NCI-H1417 (cell line): ENCODE measurements around the gene EHMT1.
"Not testable (repeated sequence)": the region's sequence is repeated elsewhere in the genome, so short reads cannot be mapped to it uniquely, and the experiment has no call there.

ENCODE experiments used
- DNase-seq, 3 experiments: peaks; one replicate each; lab custom pipeline; 2025; lab: John Stamatoyannopoulos, UW

The EHMT1 gene

GRCh38 chr9:137694236-137694959 lies 75.6 kb downstream of the EHMT1 start:
- no peak for DNase-seq

GRCh38 chr9:137694962-137695875 lies 76.4 kb downstream of the EHMT1 start:
- no peak for DNase-seq

GRCh38 chr9:137696136-137696925 lies 77.5 kb downstream of the EHMT1 start:
- DNase-seq, result no peak

- no peak for DNase-seq
These were observed 78.4 kb downstream of the EHMT1 start for GRCh38 chr9:137697193-137697592.

- no peak for DNase-seq
These were observed 79.0 kb downstream of the EHMT1 start for GRCh38 chr9:137697832-137698231.

GRCh38 chr9:137700911-137701310 lies 82.1 kb downstream of the EHMT1 start:
- no peak for DNase-seq

- DNase-seq, result no peak
These were observed 84.0 kb downstream of the EHMT1 start for GRCh38 chr9:137702615-137703379.

GRCh38 chr9:137703842-137704508 lies 85.2 kb downstream of the EHMT1 start:
- DNase-seq, result no peak

GRCh38 chr9:137705443-137705863 lies 86.6 kb downstream of the EHMT1 start:
- DNase-seq, result no peak

GRCh38 chr9:137705906-137706305 lies 87.1 kb downstream of the EHMT1 start:
- no peak for DNase-seq

- no peak for DNase-seq
These were observed 88.6 kb downstream of the EHMT1 start for GRCh38 chr9:137707361-137707760.

GRCh38 chr9:137708590-137709284 lies 89.9 kb downstream of the EHMT1 start:
- DNase-seq, result no peak

GRCh38 chr9:137709411-137710101 lies 90.8 kb downstream of the EHMT1 start:
- no peak for DNase-seq

- no peak for DNase-seq
These were observed 91.9 kb downstream of the EHMT1 start for GRCh38 chr9:137710704-137711103.

GRCh38 chr9:137711678-137712105 lies 92.9 kb downstream of the EHMT1 start:
- DNase-seq, result no peak

GRCh38 chr9:137715321-137715720 lies 96.5 kb downstream of the EHMT1 start:
- DNase-seq, result no peak

GRCh38 chr9:137715866-137716693 lies 97.3 kb downstream of the EHMT1 start:
- not testable (repeated sequence) for DNase-seq

GRCh38 chr9:137716694-137717287 lies 98.0 kb downstream of the EHMT1 start:
- no peak for DNase-seq
